VCaP (cell line): ENCODE results near the gene ARID1B.
"Not testable (repeated sequence)": the region's sequence is repeated elsewhere in the genome, so short reads cannot be mapped to it uniquely, and the experiment has no call there.

ENCODE experiments used
- H3K27ac ChIP-seq: fragments of 450-650 bp; 2 replicates; pipeline ENCODE4 v1.5.1; 2017
- TF ChIP-seq, protein P1 (sequence below): fragments of 450-650 bp; conservative IDR thresholded peaks from 2 replicates; pipeline ENCODE4 v1.5.1; 2017; ENCODE audit warnings: mild to moderate bottlenecking, moderate library complexity

The ARID1B gene

DNA sequence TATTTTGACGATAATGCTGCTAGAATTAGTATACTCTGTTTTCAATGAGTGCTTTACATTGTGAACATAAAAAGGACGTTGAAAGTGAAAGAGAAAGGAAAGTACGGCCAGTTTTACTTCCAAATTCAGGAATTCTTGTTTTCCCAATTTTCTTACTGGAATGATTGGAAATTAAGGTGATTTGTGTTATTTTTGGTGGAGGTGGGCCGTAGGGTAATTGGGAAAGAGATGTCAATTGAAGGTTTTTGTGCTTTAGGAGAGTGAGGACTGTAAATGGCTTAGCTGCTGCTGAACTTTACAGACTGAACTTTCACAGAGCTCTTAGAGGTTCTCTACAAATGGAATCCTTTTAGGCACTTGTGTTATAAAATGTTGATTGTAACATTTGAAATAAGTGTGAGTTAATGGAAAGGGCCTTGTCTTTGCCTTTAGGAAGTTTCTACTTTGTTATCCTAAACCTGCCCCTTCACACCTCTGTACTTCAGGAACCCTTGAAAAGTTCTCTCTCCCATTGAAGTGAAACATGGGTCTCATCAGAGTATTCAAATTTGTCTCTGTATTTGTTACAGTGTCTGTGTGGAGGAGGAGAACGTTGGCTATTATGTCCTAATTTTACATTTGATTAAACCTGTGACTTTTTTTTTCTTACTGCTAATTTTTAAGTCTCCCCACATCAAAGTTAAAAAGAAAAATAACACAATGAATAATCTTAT is 256.4 kb downstream of the ARID1B start:
- TF ChIP-seq, protein P1, sequence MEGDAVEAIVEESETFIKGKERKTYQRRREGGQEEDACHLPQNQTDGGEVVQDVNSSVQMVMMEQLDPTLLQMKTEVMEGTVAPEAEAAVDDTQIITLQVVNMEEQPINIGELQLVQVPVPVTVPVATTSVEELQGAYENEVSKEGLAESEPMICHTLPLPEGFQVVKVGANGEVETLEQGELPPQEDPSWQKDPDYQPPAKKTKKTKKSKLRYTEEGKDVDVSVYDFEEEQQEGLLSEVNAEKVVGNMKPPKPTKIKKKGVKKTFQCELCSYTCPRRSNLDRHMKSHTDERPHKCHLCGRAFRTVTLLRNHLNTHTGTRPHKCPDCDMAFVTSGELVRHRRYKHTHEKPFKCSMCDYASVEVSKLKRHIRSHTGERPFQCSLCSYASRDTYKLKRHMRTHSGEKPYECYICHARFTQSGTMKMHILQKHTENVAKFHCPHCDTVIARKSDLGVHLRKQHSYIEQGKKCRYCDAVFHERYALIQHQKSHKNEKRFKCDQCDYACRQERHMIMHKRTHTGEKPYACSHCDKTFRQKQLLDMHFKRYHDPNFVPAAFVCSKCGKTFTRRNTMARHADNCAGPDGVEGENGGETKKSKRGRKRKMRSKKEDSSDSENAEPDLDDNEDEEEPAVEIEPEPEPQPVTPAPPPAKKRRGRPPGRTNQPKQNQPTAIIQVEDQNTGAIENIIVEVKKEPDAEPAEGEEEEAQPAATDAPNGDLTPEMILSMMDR = no peak
- H3K27ac ChIP-seq = peak overlapping the region; percentile 25; the same call in 1 of the 2 replicates

DNA sequence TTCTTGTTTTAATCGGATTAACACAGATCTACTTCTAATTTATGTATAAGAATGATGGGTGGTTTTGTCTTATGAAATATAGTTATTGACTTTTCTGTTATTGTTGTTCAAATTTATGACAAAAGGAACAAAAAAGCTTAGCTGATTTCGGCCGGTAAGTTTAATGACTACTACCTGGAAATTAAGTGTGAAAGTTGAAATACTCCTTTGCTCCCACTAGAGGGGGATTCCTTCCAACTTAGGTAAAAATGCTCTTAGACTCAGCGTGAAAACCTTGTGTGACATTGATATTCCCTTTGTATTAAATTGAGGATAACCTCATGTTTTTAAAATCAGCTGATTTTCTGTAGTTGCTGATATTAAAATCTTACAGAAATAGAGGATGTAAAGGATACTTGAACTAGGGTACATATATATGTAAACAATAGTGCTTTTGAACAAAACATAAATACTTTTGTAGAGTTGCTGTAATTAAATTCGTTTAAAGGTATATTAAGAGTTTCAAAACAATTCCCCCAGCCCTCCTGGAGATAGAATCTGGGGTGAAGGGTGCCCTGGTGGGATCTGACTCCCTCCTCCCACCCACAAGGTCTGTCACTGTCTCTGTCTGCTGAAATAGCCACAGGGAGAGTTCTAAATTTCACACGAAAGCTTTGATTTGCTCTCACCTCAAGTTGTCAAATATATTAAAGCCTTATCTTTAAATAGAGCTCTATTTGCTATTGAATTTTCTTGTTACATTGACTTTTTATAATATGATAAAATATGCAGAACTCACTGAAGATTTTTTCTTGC is 257.5 kb downstream of the ARID1B start:
- H3K27ac ChIP-seq = peak overlapping the region; percentile 25; the same call in 1 of the 2 replicates
- TF ChIP-seq, protein P1 = peak; percentile 76

DNA sequence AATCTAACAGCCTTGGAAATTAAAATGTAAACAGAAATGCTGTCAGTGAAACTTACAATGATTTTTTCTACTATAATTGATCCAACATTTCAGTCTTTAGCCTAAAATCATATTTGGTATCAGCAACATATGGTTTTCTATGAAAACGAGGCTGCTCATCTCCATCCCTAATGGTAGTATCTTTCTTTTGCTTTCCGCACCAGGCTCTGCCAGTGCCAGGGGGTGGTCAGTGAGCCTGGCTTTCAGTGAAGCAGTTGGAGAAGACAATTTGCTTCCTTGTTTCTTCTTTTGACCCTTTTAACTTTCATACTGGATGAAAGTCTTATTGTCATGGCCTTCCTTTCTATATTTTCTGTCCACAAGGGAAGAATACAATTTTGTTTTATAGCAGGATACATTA is 258.4 kb downstream of the ARID1B start:
- TF ChIP-seq, protein P1 = no peak
- H3K27ac ChIP-seq = no peak overlapping the region; the same call in 1 of the 2 replicates

DNA sequence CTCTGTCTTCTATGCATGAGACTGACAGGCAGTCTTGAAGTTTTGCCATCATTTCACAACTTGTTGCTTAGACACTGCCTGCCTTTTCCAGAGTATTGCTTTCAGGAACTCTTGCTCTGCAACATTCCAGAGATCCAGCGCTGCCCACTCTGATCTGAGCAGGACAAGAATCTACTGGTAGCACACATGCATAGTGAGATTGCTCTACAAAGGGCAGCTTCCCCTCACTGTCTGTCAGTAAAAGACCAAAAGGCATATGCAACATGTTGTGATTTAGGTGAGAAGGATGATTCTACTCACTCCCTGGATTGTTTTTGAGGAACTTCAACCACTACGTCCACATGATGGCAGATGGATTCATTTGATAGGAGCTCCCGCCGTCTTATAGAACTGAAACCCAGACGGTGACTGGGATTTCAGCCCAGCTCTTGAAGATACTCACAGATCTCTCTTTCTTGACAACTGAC is 259.1 kb downstream of the ARID1B start:
- TF ChIP-seq, protein P1 = no peak
- H3K27ac ChIP-seq = no peak overlapping the region

DNA sequence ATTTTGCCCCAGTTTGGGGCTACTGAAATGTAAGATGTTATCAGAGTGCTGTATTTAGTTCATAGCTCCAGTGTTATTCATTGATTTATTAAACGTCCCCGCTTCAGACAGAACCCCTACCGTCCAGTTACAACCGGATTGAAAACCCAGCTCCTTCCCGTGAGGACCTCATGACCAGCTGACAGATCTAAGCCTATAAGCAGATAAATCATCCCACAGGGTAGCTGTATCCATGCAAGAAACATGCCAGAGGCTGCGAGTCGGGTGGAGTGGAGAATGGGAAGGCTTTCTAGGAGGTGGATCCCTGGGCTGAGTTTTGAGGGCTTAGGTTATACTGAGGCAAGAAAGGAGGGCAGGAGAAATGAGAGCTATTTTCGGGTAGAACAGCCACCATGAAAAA is 260.0 kb downstream of the ARID1B start:
- TF ChIP-seq, protein P1 = no peak
- H3K27ac ChIP-seq = no peak overlapping the region

DNA sequence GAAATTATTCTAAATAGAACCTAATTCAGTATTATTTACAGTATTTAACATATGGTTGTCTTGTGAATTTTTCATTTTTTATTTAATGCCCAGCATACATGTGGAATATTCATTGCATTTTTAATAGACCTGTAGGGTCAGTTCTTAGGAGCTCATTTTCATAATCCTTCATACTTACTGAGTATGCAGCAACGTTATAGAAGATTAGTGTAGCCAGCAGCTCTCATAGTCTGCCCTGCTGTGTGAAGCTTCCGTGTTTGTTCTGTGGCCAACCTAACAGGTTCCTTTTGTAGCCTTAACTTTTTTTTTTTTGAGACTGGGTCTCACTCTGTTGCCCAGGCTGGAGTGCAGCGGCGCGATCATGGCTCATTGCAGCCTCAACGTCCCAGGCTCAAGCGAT is 261.4 kb downstream of the ARID1B start:
- TF ChIP-seq, protein P1 = no peak
- no peak overlapping the region for H3K27ac ChIP-seq

DNA sequence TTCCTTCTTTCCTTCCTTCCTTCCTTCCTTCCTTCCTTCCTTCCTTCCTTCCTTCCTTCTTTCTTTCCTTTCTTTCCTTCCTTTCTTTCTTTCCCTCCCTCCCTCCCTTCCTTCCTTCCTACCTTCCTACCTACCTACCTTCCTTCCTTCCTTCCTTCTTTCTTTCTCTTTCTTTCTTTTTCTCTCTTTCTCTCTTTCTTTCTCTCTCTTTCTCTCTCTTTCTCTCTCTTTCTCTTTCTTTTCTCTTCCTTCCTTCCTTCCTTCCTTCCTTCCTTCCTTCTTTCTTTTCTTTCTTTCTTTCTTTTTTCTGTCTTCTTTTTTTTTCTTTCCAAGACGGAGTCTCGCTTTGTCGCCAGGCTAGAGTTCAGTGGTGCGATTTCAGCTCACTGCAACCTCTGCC is 262.5 kb downstream of the ARID1B start:
- H3K27ac ChIP-seq = not testable (repeated sequence)

DNA sequence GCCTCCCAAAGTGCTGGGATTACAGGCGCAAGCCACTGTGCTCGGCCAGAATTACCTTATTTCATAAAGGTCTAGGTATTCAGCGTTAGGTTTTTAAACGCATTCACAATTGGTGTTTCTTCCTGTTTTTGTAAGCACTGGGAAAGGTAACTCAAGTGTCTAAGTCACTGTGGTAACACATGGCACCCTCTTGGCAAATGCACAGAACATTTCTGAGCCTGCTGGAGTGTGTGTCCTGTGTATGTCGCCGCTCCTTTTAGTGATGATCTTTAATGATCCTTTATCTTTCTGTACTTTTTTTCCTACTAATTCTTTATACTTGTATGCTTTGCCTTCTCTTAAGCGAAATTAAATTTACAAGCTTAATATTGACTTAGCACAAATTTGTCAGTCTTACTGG is 263.0 kb downstream of the ARID1B start:
- no peak overlapping the region for H3K27ac ChIP-seq
- TF ChIP-seq, protein P1 = no peak
